Activated CD8-positive, alpha-beta T cell treated with anti-CD3 and anti-CD28 coated beads, Interleukin-2, amount 10 ng/mL, durations not matched to agents 7 days and 5 days (primary cell): Measurements from ENCODE around the gene GK2. TPM values are rescaled to one million over a fixed set of nuclear protein-coding genes. Genes with fewer than 3 reads are reported as not detected.

Experiments used
- ATAC-seq: fragments of 150-1000 bp; cut with Tn5 transposase; one replicate; pipeline ENCODE4 v1.10.0; 2021; ENCODE audit warnings: moderate library complexity
- CTCF ChIA-PET: fragments of 350-600 bp; sonication (Branson Sonifier 250); formaldehyde crosslinking; loops from one replicate; lab custom pipeline; 2021; ENCODE audit warnings: antibody characterized with exemption; lab: Charles Lee
- POLR2A ChIA-PET: fragments of 350-600 bp; sonication (Branson Sonifier 250); formaldehyde crosslinking; loops from one replicate; lab custom pipeline; 2021; ENCODE audit warnings: antibody characterized with exemption; lab: Charles Lee
- DNase-seq: peaks from one replicate; pipeline ENCODE4 v3.0.0-alpha.2; 2020
- H3K27ac Mint-ChIP-seq: one replicate; pipeline ENCODE4 v1.8.0; 2021; ENCODE audit warnings: mild to moderate bottlenecking, mixed read lengths
- H3K27me3 Mint-ChIP-seq: one replicate; pipeline ENCODE4 v1.8.0; 2021; ENCODE audit warnings: low read depth, mixed read lengths
- H3K36me3 Mint-ChIP-seq: one replicate; pipeline ENCODE4 v1.8.0; 2021; ENCODE audit warnings: low read depth, mixed read lengths
- H3K4me1 Mint-ChIP-seq: one replicate; pipeline ENCODE4 v1.8.0; 2021; ENCODE audit warnings: low read depth, mixed read lengths
- H3K4me3 Mint-ChIP-seq: one replicate; pipeline ENCODE4 v1.8.0; 2021; ENCODE audit warnings: mild to moderate bottlenecking, mixed read lengths
- H3K9me3 Mint-ChIP-seq: one replicate; pipeline ENCODE4 v1.8.0; 2022; ENCODE audit warnings: mixed read lengths; ENCODE audit not compliant: insufficient read depth
- total RNA-seq, 2 experiments: library from RNA; stranded (reverse); gene quantifications; one replicate each; pipeline ENCODE4 v1.2.3, GENCODE V29; 2021

Gene GK2
- total RNA-seq, 2 experiments from 2014 or later, result not detected

- ChIA-PET POLR2A (no interaction called here), CTCF (no interaction called here)
- Mint-ChIP-seq H3K36me3 (no peaks in the 10 kb centered on the region), H3K4me3 (no peak overlapping the region), H3K27ac (no peak overlapping the region), H3K27me3 (no peaks in the 10 kb centered on the region), H3K9me3 (no peaks in the 10 kb centered on the region), H3K4me1 (no peaks in the 10 kb centered on the region)
- ATAC-seq, result no peak
- DNase-seq, result no peak
These were observed 38.0 kb downstream of the GK2 start for GRCh38 chr4:79370026-79370425.

DNA sequence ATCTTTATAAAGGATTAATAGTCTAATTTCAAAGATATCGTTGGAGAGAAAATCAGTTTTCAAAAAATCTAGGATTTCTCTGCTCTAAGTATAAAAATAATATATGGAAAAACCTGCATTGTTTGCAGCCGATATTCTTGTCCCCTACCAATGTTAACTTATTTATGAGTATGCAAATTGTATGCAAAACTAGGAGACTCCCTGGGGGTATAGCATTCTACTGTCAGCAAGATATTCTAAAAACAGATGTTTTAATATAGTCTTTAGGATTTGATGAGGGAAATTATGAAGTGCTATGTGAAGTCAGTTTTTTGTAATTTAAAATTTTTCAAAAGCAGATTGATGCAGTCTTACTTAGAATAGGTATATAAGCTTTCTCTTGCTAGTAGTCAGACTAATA is 40.9 kb downstream of the GK2 start:
- no peaks in the 10 kb centered on the region for H3K4me1 Mint-ChIP-seq
- no peaks in the 10 kb centered on the region for H3K36me3 Mint-ChIP-seq
- H3K9me3 Mint-ChIP-seq, result no peaks in the 10 kb centered on the region
- no peak overlapping the region for H3K27ac Mint-ChIP-seq
- H3K4me3 Mint-ChIP-seq, result no peak overlapping the region
- ChIA-PET CTCF (no interaction called here), POLR2A (no interaction called here)
- no peaks in the 10 kb centered on the region for H3K27me3 Mint-ChIP-seq
- ATAC-seq, result no peak
- no peak for DNase-seq

- Mint-ChIP-seq H3K9me3 (no peaks in the 10 kb centered on the region), H3K27ac (no peak overlapping the region), H3K36me3 (no peaks in the 10 kb centered on the region), H3K4me1 (no peaks in the 10 kb centered on the region), H3K4me3 (no peak overlapping the region), H3K27me3 (no peaks in the 10 kb centered on the region)
- ChIA-PET CTCF (no interaction called here), POLR2A (no interaction called here)
- no peak for ATAC-seq
- DNase-seq, result no peak
These were observed 41.6 kb downstream of the GK2 start for GRCh38 chr4:79366422-79366821.

DNA sequence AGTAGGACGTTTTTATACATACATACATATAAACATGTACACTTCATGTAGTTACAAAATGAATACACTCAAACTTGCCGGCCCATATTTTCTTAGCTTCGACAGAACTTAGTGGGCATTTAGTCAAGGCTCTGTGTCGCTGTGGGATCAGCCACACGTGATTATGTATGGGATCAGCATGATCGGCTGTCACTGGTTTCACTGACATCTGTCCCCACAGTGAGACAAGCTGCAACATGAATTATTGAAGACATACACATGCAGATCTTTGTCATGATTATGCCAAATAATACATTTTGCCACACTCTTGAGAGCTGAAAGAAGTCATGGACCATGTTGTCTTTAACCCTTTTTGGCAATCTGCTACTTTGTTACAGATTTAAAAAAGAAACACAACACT is 44.0 kb downstream of the GK2 start:
- no peaks in the 10 kb centered on the region for H3K27me3 Mint-ChIP-seq
- no peaks in the 10 kb centered on the region for H3K4me1 Mint-ChIP-seq
- no peak for DNase-seq
- H3K9me3 Mint-ChIP-seq, result no peaks in the 10 kb centered on the region
- no peak overlapping the region for H3K27ac Mint-ChIP-seq
- H3K36me3 Mint-ChIP-seq, result no peaks in the 10 kb centered on the region
- ChIA-PET CTCF (interaction anchor here (0.6 kb wide), 1 partner anchor 952 kb away, joined by 3 read pairs; no protein-coding TSS in a partner anchor), POLR2A (no interaction called here)
- H3K4me3 Mint-ChIP-seq, result no peak overlapping the region
- ATAC-seq, result no peak

DNA sequence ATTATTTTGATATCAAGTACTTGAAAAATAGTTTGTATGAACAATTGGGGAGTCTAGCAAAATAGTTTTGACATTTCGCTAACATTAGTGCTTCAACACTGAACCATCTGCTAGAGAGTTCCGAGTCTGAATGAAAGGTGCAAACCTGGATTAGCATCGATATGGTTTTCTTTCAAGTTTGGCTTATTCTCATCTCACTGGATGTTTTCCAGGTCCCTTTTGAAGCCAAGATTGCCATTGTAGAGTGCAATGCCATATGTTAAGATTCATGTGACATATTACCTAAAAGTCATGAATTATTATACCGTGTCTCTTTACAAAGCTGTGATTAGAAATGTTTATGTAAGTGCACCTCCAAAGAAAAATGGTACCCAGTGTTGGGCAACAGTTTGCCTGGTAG is 45.4 kb downstream of the GK2 start:
- Mint-ChIP-seq H3K27ac (no peak overlapping the region), H3K27me3 (no peaks in the 10 kb centered on the region), H3K4me3 (no peak overlapping the region), H3K9me3 (no peaks in the 10 kb centered on the region), H3K36me3 (no peaks in the 10 kb centered on the region), H3K4me1 (no peaks in the 10 kb centered on the region)
- POLR2A ChIA-PET, result no interaction called here
- no peak for ATAC-seq
- CTCF ChIA-PET, result no interaction called here
- no peak for DNase-seq

DNA sequence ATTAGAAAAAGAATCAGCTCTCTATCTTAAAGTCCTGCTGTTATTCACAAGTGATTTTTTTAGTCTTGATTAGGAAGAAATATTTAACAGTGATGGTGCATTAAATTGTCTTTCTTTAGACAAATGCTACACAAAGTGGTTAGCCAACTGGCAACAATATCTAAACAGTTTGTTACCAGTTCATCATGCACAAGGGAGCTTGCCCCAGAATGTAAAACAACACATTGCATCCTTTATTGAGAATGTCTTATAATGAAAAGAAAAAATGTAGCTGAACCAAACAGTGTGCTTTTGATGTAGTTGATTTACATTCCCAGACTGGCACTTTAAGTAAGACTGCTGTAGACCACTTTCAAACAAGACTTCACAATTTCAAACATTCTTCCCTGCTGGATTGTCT is 48.0 kb downstream of the GK2 start:
- H3K36me3 Mint-ChIP-seq, result no peaks in the 10 kb centered on the region
- ChIA-PET POLR2A (no interaction called here), CTCF (no interaction called here)
- no peaks in the 10 kb centered on the region for H3K4me1 Mint-ChIP-seq
- H3K27ac Mint-ChIP-seq, result no peak overlapping the region
- H3K9me3 Mint-ChIP-seq, result no peaks in the 10 kb centered on the region
- ATAC-seq, result no peak
- DNase-seq, result no peak
- H3K27me3 Mint-ChIP-seq, result no peaks in the 10 kb centered on the region
- H3K4me3 Mint-ChIP-seq, result no peak overlapping the region

- Mint-ChIP-seq H3K27ac (no peak overlapping the region), H3K36me3 (no peaks in the 10 kb centered on the region), H3K4me1 (no peaks in the 10 kb centered on the region), H3K4me3 (no peak overlapping the region), H3K27me3 (no peaks in the 10 kb centered on the region), H3K9me3 (no peaks in the 10 kb centered on the region)
- ATAC-seq (no peak), DNase-seq (no peak)
- CTCF ChIA-PET, result no interaction called here
- POLR2A ChIA-PET, result no interaction called here
These were observed 49.6 kb downstream of the GK2 start for GRCh38 chr4:79358438-79358837.

GRCh38 chr4:79357365-79357764 is 50.7 kb downstream of the GK2 start:
- CTCF ChIA-PET, result no interaction called here
- H3K4me1 Mint-ChIP-seq, result no peaks in the 10 kb centered on the region
- H3K27me3 Mint-ChIP-seq, result no peaks in the 10 kb centered on the region
- DNase-seq, result no peak
- no peak overlapping the region for H3K27ac Mint-ChIP-seq
- no peak for ATAC-seq
- H3K9me3 Mint-ChIP-seq, result no peaks in the 10 kb centered on the region
- no peak overlapping the region for H3K4me3 Mint-ChIP-seq
- POLR2A ChIA-PET, result no interaction called here
- H3K36me3 Mint-ChIP-seq, result no peaks in the 10 kb centered on the region

Other genes with a start within 250 kb of the GK2 start
- not detected for gene NAA11, start 82.2 kb downstream of the GK2 start, total RNA-seq